Esophagus squamous epithelium (tissue), 5 donors: Measurements from ENCODE around the gene CITED4. TPM values are rescaled to one million over a fixed set of nuclear protein-coding genes. Genes with fewer than 3 reads are reported as not detected.

Experiments used
- DNase-seq: peaks from one replicate; lab custom pipeline; 2025; lab: John Stamatoyannopoulos, UW
- H3K27ac ChIP-seq, 4 donors: fragments of 200-600 bp; sonication (generic); one replicate each; pipeline ENCODE4 v1.5.1; 2016 to 2019; ENCODE audit warnings: mild to moderate bottlenecking in 1 of 4
- H3K27me3 ChIP-seq, 4 donors: fragments of 200-600 bp; sonication (generic); 1 replicate in 3 of 4; 2 replicates in 1 of 4; pipeline versions ENCODE4 v1.5.1 to v1.6.0; 2017 to 2021; ENCODE audit warnings: antibody characterized with exemption in 1 of 4
- H3K36me3 ChIP-seq, 3 donors: fragments of 200-600 bp; sonication (generic); one replicate each; pipeline ENCODE4 v1.5.1; 2016 to 2019
- H3K4me1 ChIP-seq, 3 donors: fragments of 200-600 bp; sonication (generic); one replicate each; pipeline ENCODE4 v1.5.1; 2017 to 2019
- H3K4me3 ChIP-seq, 4 donors: fragments of 200-600 bp; sonication (generic); 1 replicate in 3 of 4; 2 replicates in 1 of 4; pipeline ENCODE4 v1.5.1; 2016 to 2019; ENCODE audit warnings: mild to moderate bottlenecking in 2 of 4, moderate library complexity in 1 of 4
- H3K9me3 ChIP-seq, 3 donors: fragments of 200-600 bp; sonication (generic); one replicate each; pipeline ENCODE4 v1.5.1; 2016 to 2019
- POLR2A ChIP-seq, 4 donors: fragments of 450-650 bp; IDR thresholded peaks; one replicate each; pipeline ENCODE4 v1.6.1; 2017; ENCODE audit warnings: antibody characterized with exemption in 4 of 4, mild to moderate bottlenecking in 4 of 4, moderate library complexity in 3 of 4
- WGBS, 2 donors: methylation state at CpG; one replicate each; pipeline ENCODE4 v1.1.5; 2018; 5-methylcytosine and 5-hydroxymethylcytosine counted together
- intact Hi-C: fragments of 100-400 bp; cut with DNase I; formaldehyde crosslinking; loops from one replicate; pipeline ENCODE4 v1.15.0; 2022
- total RNA-seq, 4 donors: library from RNA; depleted of rRNA; stranded (reverse); fragments of >200 nt; gene quantifications; one replicate each; pipeline ENCODE4 v1.1.0, GENCODE V29; 2016
- TF ChIP-seq, protein P1 (sequence below), 6 experiments: fragments of 450-650 bp in 4 of 6; fragments of 200-600 bp in 2 of 6; sonication (generic) in 2 of 6; IDR thresholded peaks; one replicate each; pipeline ENCODE4 v1.5.1; 2016 to 2019; ENCODE audit warnings: antibody characterized with exemption in 6 of 6, mild to moderate bottlenecking in 4 of 6, moderate library complexity in 4 of 6
- donor health status: DM: yes; HTN: yes; CAD: no.

The CITED4 gene
- total RNA-seq, 4 donors from 2014 or later, result 12.2 to 40.6 (median 22.1) TPM

DNA sequence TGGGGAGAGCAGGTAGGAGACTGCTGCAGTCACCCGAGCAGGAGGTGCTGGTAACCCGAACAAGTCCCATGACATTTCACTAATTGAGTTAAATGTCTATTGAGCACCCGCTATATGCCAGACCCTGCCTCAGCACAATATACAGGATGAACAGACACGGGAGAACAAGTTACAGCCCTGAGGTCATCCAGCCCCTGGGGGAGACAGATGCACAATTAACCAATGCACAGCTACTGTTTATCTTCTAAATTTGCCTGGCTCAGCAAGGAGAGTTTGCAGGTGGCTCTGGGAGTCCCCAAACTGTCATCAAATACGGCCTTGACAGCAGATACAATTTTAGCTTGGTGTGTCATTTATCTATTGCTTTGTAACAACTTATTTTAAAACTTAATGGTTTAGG lies 18.1 kb downstream of the CITED4 start:
- Histone ChIP-seq H3K36me3 (no peaks in the 10 kb centered on the region), H3K27me3 (no peaks in the 10 kb centered on the region), H3K9me3 (peaks cover 0 to 3% (median 0%) of the 10 kb centered on the region in 3 donors), H3K4me1 (peaks cover 0 to 4% (median 0%) of the 10 kb centered on the region in 3 donors), H3K27ac (no peak overlapping the region), H3K4me3 (no peak overlapping the region)
- DNase-seq, result no peak
- no peak for TF ChIP-seq POLR2A (IDR thresholded peaks at IDR 0.05)
- TF ChIP-seq, protein P1, sequence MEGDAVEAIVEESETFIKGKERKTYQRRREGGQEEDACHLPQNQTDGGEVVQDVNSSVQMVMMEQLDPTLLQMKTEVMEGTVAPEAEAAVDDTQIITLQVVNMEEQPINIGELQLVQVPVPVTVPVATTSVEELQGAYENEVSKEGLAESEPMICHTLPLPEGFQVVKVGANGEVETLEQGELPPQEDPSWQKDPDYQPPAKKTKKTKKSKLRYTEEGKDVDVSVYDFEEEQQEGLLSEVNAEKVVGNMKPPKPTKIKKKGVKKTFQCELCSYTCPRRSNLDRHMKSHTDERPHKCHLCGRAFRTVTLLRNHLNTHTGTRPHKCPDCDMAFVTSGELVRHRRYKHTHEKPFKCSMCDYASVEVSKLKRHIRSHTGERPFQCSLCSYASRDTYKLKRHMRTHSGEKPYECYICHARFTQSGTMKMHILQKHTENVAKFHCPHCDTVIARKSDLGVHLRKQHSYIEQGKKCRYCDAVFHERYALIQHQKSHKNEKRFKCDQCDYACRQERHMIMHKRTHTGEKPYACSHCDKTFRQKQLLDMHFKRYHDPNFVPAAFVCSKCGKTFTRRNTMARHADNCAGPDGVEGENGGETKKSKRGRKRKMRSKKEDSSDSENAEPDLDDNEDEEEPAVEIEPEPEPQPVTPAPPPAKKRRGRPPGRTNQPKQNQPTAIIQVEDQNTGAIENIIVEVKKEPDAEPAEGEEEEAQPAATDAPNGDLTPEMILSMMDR (IDR thresholded peaks at IDR 0.05), result no peak
- 55 to 73% methylated on average over 5 of the region's 5 CpGs for whole genome bisulfite sequencing, 2 donors
- intact Hi-C loops, result loop anchor here (5.0 to 10.0 kb wide), 2 partner anchors 239 to 403 kb away; no protein-coding TSS in a partner anchor

DNA sequence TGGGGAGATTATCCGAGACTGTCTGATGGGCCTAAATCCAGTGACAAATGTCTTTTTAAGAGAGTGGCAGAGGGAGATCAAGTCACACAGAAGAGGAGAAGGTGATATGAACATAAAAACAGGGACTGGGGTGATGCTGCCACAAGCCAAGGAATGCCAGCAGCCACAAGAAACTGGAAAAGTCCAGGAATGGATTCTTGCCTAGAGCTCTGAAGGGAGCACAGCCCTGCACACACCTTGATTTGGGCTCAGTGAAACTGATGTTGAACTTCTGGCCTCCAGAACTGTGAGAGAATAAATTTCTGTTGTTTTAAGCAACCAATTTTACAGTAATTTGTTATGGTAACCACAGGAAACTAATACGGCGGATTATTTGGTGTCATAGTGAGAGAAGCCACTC lies 19.5 kb downstream of the CITED4 start:
- intact Hi-C loops, result loop anchor here (5.0 to 10.0 kb wide), 2 partner anchors 238 to 405 kb away; no protein-coding TSS in a partner anchor

DNA sequence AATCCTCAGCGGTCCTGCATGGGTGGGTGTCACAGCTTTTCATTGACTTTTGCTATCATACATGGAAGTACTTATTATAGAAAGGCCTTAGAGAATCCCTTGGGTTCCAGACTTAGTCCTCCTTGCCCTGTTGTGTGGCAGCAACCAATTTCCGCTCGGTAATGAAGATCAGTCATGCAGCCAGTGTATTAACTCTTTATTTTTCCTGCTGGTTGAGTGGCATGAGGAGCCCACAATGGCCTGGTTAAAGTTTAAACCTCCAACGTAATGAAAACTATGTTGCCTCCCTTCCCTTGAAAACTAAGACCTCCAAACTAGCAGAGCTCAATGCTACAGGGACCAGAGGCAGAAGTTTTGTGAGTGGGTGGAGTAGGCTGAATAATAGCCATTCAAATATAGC lies 20.0 kb downstream of the CITED4 start:
- no peak for DNase-seq
- Histone ChIP-seq H3K4me3 (no peak overlapping the region), H3K9me3 (peaks cover 0 to 3% (median 0%) of the 10 kb centered on the region in 3 donors), H3K27ac (no peak overlapping the region), H3K27me3 (peaks cover 0 to 4% (median 0%) of the 10 kb centered on the region in 4 donors), H3K36me3 (no peaks in the 10 kb centered on the region), H3K4me1 (peaks cover 0 to 4% (median 0%) of the 10 kb centered on the region in 3 donors)
- 71 to 79% methylated on average over 4 of the region's 4 CpGs for WGBS, 2 donors
- intact Hi-C loops, result loop anchor here (5.0 to 10.0 kb wide), 2 partner anchors 237 to 405 kb away; no protein-coding TSS in a partner anchor
- no peak for TF ChIP-seq POLR2A (IDR thresholded peaks at IDR 0.05)
- TF ChIP-seq, protein P1 (IDR thresholded peaks at IDR 0.05), result no peak

More for the DNA sequence above, 19.5 kb downstream of the CITED4 start:
- no peak overlapping the region for H3K27ac ChIP-seq
- 90 to 98% methylated on average over 3 of the region's 3 CpGs for WGBS, 2 donors
- peaks cover 0 to 4% (median 0%) of the 10 kb centered on the region in 3 donors for H3K4me1 ChIP-seq
- DNase-seq, result no peak
- no peak overlapping the region for H3K4me3 ChIP-seq
- TF ChIP-seq POLR2A (IDR thresholded peaks at IDR 0.05), result no peak
- TF ChIP-seq, protein P1 (IDR thresholded peaks at IDR 0.05), result no peak
- peaks cover 0 to 3% (median 0%) of the 10 kb centered on the region in 3 donors for H3K9me3 ChIP-seq
- no peaks in the 10 kb centered on the region for H3K36me3 ChIP-seq
- H3K27me3 ChIP-seq, result peaks cover 0 to under 1% (median 0%) of the 10 kb centered on the region in 4 donors

DNA sequence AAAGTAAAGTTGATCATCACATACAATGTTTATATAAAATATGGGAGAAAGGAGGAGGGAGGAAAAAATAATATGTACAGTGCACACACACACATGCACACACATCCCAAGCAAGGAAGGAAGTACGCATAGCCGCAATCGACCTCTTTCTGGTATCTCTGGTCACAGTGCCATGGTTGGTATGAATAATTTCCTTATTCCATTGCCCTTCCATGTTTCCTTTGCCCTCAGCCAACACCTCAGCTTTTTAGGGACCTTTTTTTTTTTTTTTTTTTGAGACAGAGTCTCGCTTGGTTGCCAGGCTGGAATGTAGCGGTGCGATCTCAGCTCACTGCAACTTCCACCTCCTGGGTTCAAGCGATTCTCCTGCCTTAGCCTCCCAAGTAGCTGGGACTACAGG lies 20.6 kb downstream of the CITED4 start:
- H3K4me1 ChIP-seq, result peaks cover 0 to 4% (median 0%) of the 10 kb centered on the region in 3 donors
- H3K4me3 ChIP-seq, result no peak overlapping the region
- no peaks in the 10 kb centered on the region for H3K36me3 ChIP-seq
- TF ChIP-seq, protein P1 (IDR thresholded peaks at IDR 0.05), result no peak
- 72 to 78% methylated on average over 6 to 7 of the region's 7 CpGs for WGBS, 2 donors
- intact Hi-C loops, result loop anchor here (5.0 to 10.0 kb wide), 2 partner anchors 237 to 406 kb away; no protein-coding TSS in a partner anchor
- H3K27ac ChIP-seq, result no peak overlapping the region
- H3K9me3 ChIP-seq, result peaks cover 0 to 3% (median 0%) of the 10 kb centered on the region in 3 donors
- no peak for DNase-seq
- peaks cover 0 to 4% (median 0%) of the 10 kb centered on the region in 4 donors for H3K27me3 ChIP-seq

DNA sequence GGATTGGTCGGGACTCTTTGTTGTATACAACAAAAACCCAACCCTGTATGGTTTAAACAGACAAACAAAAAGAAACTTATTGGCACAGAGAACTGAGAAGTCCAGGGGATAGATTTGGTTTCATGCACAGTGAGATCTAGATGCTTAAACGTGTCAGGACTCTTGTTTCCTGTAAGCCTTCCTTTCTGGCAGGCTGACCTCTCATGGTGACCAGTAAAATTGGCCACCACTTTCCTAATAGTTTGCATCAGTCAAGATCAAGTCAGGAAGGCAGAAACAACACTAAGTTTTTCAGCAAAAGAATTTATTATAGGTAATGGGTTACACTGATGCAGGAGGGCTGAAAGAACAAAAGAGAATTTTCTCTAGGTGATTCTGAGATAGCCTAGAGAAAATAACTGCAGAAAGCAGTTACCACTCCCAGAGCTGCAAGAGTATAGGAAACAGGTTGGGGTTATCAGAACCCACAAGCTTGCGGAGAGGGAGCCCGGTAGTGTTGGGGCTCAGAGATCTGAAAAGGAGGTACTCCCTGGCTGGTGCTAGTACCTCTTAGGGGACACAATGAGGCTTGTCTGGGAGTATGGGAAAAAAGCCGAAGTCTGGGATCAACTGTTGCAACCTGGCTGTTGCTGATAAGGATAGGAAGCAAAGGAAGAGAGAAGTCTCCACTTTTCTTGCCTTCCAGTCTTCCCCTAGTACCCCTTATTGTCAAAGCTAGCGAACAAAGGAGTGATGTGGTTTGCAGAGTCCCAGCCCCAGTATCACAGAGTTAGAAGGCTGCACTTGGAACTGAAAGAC lies 21.4 kb downstream of the CITED4 start:
- Histone ChIP-seq H3K36me3 (no peaks in the 10 kb centered on the region), H3K4me3 (no peak overlapping the region), H3K27ac (no peak overlapping the region), H3K4me1 (peaks cover 0 to 4% (median 0%) of the 10 kb centered on the region in 3 donors), H3K27me3 (peaks cover 0 to 4% (median 0%) of the 10 kb centered on the region in 4 donors), H3K9me3 (peaks cover 0 to 3% (median 0%) of the 10 kb centered on the region in 3 donors)
- WGBS, 2 donors, result 58% methylated on average over 6 of the region's 6 CpGs
- DNase-seq, result no peak
- no peak for TF ChIP-seq POLR2A (IDR thresholded peaks at IDR 0.05)
- TF ChIP-seq, protein P1 (IDR thresholded peaks at IDR 0.05), result no peak
- intact Hi-C loops, result loop anchor here (5.0 to 10.0 kb wide), 2 partner anchors 236 to 407 kb away; no protein-coding TSS in a partner anchor
